Right lobe of liver (tissue), 4 donors: ENCODE measurements around the gene NEK4.

ENCODE experiments used
- POLR2A ChIP-seq: fragments of 450-650 bp; IDR thresholded peaks from one replicate; pipeline ENCODE4 v1.6.1; 2017; ENCODE audit warnings: antibody characterized with exemption, mild to moderate bottlenecking
- TF ChIP-seq, protein P1 (sequence below), 4 donors: fragments of 200-600 bp in 3 of 4; fragments of 450-650 bp in 1 of 4; IDR thresholded peaks; one replicate each; pipeline versions ENCODE4 v1.5.1 to v1.8.0; 2016 to 2022; ENCODE audit warnings: antibody characterized with exemption in 4 of 4, mild to moderate bottlenecking in 2 of 4
- donor health status: DM: no; HTN: no; CAD: no.
- donor health status: DM: no; HTN: no; CAD: no.
- donor health status: DM: no; HTN: yes; CAD: no.

DNA sequence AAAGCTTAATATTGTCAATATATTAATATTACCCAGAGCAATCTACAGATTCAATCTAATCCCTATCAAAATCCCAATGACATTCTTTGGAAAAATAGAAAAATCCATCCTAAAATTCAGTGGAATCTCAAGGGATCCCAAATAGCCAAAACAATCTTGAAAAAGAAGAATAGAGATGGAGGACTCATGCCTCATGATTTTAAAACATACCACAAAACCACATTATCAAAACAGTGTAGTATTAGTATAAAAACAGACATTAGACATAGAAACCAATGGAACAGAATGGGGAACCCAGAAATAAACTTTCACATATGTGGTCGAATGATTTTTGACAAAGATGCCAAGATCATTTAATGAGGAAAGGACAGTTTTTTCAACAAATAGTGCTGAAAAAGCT is 14.6 kb downstream of the NEK4 start:
- TF ChIP-seq, protein P1, sequence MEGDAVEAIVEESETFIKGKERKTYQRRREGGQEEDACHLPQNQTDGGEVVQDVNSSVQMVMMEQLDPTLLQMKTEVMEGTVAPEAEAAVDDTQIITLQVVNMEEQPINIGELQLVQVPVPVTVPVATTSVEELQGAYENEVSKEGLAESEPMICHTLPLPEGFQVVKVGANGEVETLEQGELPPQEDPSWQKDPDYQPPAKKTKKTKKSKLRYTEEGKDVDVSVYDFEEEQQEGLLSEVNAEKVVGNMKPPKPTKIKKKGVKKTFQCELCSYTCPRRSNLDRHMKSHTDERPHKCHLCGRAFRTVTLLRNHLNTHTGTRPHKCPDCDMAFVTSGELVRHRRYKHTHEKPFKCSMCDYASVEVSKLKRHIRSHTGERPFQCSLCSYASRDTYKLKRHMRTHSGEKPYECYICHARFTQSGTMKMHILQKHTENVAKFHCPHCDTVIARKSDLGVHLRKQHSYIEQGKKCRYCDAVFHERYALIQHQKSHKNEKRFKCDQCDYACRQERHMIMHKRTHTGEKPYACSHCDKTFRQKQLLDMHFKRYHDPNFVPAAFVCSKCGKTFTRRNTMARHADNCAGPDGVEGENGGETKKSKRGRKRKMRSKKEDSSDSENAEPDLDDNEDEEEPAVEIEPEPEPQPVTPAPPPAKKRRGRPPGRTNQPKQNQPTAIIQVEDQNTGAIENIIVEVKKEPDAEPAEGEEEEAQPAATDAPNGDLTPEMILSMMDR (IDR thresholded peaks at IDR 0.05), result no peak
- no peak for TF ChIP-seq POLR2A
